Heart left ventricle (tissue), 16 donors: Measurements from ENCODE around the gene CPLANE2. TPM values are rescaled to one million over a fixed set of nuclear protein-coding genes. Genes with fewer than 3 reads are reported as not detected.

Experiments
- ATAC-seq, 4 donors: fragments of 200-7000 bp; cut with Tn5 transposase; one replicate each; pipeline ENCODE4 v1.9.1; 2020 to 2022; ENCODE audit warnings: moderate library complexity in 4 of 4, mild to moderate bottlenecking in 3 of 4, moderate number of reproducible peaks in 1 of 4
- DNase-seq, 5 donors: peaks; one replicate each; pipeline ENCODE4 v3.0.0-alpha.2; 2020
- H3K27ac ChIP-seq, 12 donors: fragments of 200-600 bp; sonication (generic) in 4 of 12; one replicate each; pipeline versions ENCODE4 v1.5.0 to v1.8.0; 2016 to 2022; ENCODE audit warnings: mild to moderate bottlenecking in 2 of 12
- H3K27me3 ChIP-seq, 9 donors: fragments of 200-600 bp; sonication (generic) in 2 of 9; one replicate each; pipeline versions ENCODE4 v1.5.1 to v1.8.0; 2016 to 2022; ENCODE audit warnings: mild to moderate bottlenecking in 3 of 9
- H3K36me3 ChIP-seq, 9 donors: fragments of 200-600 bp; sonication (generic) in 2 of 9; one replicate each; pipeline versions ENCODE4 v1.5.0 to v1.8.0; 2018 to 2022; ENCODE audit warnings: mild to moderate bottlenecking in 2 of 9
- H3K4me1 ChIP-seq, 12 donors: fragments of 200-600 bp; sonication (generic) in 4 of 12; one replicate each; pipeline versions ENCODE4 v1.5.0 to v1.8.0; 2016 to 2022; ENCODE audit warnings: mild to moderate bottlenecking in 3 of 12
- H3K4me3 ChIP-seq, 12 donors: fragments of 200-600 bp; sonication (generic) in 4 of 12; one replicate each; pipeline versions ENCODE4 v1.5.0 to v1.8.0; 2017 to 2022; ENCODE audit warnings: mild to moderate bottlenecking in 9 of 12, moderate library complexity in 4 of 12
- H3K9me3 ChIP-seq, 12 donors: fragments of 200-600 bp; sonication (generic) in 4 of 12; one replicate each; pipeline versions ENCODE4 v1.5.0 to v1.8.0; 2016 to 2022; ENCODE audit warnings: mild to moderate bottlenecking in 1 of 12
- CTCF ChIP-seq, 12 donors: fragments of 200-600 bp; sonication (generic) in 4 of 12; IDR thresholded peaks; one replicate each; pipeline versions ENCODE4 v1.5.0 to v1.8.0; 2018 to 2022; ENCODE audit warnings: antibody characterized with exemption in 12 of 12, mild to moderate bottlenecking in 5 of 12
- POLR2A ChIP-seq, 2 donors: fragments of 450-650 bp; IDR thresholded peaks; one replicate each; pipeline ENCODE4 v1.6.1; 2017; ENCODE audit warnings: antibody characterized with exemption in 2 of 2, mild to moderate bottlenecking in 2 of 2, moderate library complexity in 2 of 2
- WGBS, 4 donors: extraction: QIAGEN DNeasy Blood & Tissue Kit in 2 of 4; methylation state at CpG; one replicate each; pipeline versions ENCODE4 v1.1.5 to v1.1.7; 2013 to 2018; 5-methylcytosine and 5-hydroxymethylcytosine counted together
- intact Hi-C, 10 donors: fragments of 100-400 bp; cut with DNase I; formaldehyde crosslinking; loops; one replicate each; pipeline versions ENCODE4 v1.11.1 to v1.14.2; 2022
- polyA plus RNA-seq, 2 donors: library from polyadenylated mRNA; stranded (reverse); fragments of 200-250 nt; gene quantifications; one replicate each; pipeline ENCODE4 v1.2.3, GENCODE V29; 2013
- total RNA-seq, 9 donors: library from RNA; depleted of rRNA in 2 of 9; stranded (reverse); fragments of >200 nt in 2 of 9; fragmentation: NEBNext Ultra II Directional in 3 of 9; extraction: Animal tissue kit (Norgen Biotek cat#: 25700) in 3 of 9; gene quantifications; one replicate each; pipeline versions ENCODE4 v1.1.0 to v1.2.4, GENCODE V29; 2016 to 2023
- donor health status: ischemic (EF 13 %, LVEDD 7.1; RV severe dilation, severe dysfunction).
- donor health status: healthy with polysubstance abuse.
- donor health status: DM: no; HTN: yes; CAD: no.
- donor health status: DM: no; HTN: no; CAD: no.
- donor health status: ischemic (EF 25% LVEDD 6.9; RV normal size, moderate dysfunction).
- donor health status: ischemic (EF 25% LVEDD 5.7; RV mildly dilated, moderate dysfunction).
- donor health status: healthy.
- donor health status: DM: yes; HTN: yes; CAD: no.
- donor health status: ischemic (EF 35%, LVEDD 5.7; RV mildly dilated, moderate dysfunction).
- donor health status: nonischemic (EF 11% LVEDD 7.7; RV severe dilation, severe dysfunction).
- donor health status: DM: yes; HTN: yes; CAD: no.
- donor health status: PGD.
- donor health status: ischemic (EF 29% LVEDD 5.4; RV normal size, mild dysfunction).
- donor health status: nonischemic (EF 23%, LVEDD 6.1; RV moderate dilation, normal function).

The CPLANE2 gene
- total and polyA plus RNA-seq, 11 donors, result 3.6 to 9.9 (median 5.7) TPM

GRCh38 chr1:16279186-16279585 is 42.2 kb upstream of the CPLANE2 start:
- no peak overlapping the region for H3K27ac ChIP-seq
- ATAC-seq, result no peak

GRCh38 chr1:16276302-16277030 is 39.5 kb upstream of the CPLANE2 start:
- intact Hi-C loops, result no loop called here
- ATAC-seq (peak in 3 of 4 donors; percentile 48 to 60 (median 55)), DNase-seq (no peak)
- H3K4me3 ChIP-seq, result no peak overlapping the region
- H3K27ac ChIP-seq, result peak overlapping the region in 2 of 12 donors; percentile 47 to 49
- peaks cover 0 to 14% (median 0%) of the 10 kb centered on the region in 9 donors for H3K36me3 ChIP-seq
- peaks cover 0 to 24% (median 5%) of the 10 kb centered on the region in 12 donors for H3K4me1 ChIP-seq
- 84 to 89% (median 87%) methylated on average over 6 of the region's 6 CpGs for WGBS, 4 donors
- no peaks in the 10 kb centered on the region for H3K27me3 ChIP-seq
- no peaks in the 10 kb centered on the region for H3K9me3 ChIP-seq
- TF ChIP-seq CTCF (IDR thresholded peaks at IDR 0.05) (no peak), POLR2A (IDR thresholded peaks at IDR 0.05) (no peak)

More at GRCh38 chr1:16279186-16279585, 42.2 kb upstream of the CPLANE2 start:
- TF ChIP-seq POLR2A (IDR thresholded peaks at IDR 0.05) (no peak), CTCF (IDR thresholded peaks at IDR 0.05) (no peak)
- Histone ChIP-seq H3K4me1 (peaks cover 0 to 24% (median 5%) of the 10 kb centered on the region in 12 donors), H3K4me3 (no peak overlapping the region), H3K27me3 (no peaks in the 10 kb centered on the region), H3K9me3 (no peaks in the 10 kb centered on the region), H3K36me3 (peaks cover 0 to 15% (median 0%) of the 10 kb centered on the region in 9 donors)
- no peak for DNase-seq
- intact Hi-C loops, result no loop called here
- 62 to 78% (median 71%) methylated on average over 2 of the region's 2 CpGs for WGBS, 4 donors

GRCh38 chr1:16275591-16275990 is 38.6 kb upstream of the CPLANE2 start:
- DNase-seq, result no peak
- intact Hi-C loops, result no loop called here
- 83 to 96% (median 93%) methylated on average over 7 of the region's 7 CpGs for WGBS, 4 donors

More at GRCh38 chr1:16275591-16275990, 38.6 kb upstream of the CPLANE2 start:
- Histone ChIP-seq H3K9me3 (no peaks in the 10 kb centered on the region), H3K27me3 (no peaks in the 10 kb centered on the region), H3K27ac (peak overlapping the region in 2 of 12 donors; percentile 47 to 49), H3K4me3 (no peak overlapping the region), H3K36me3 (peaks cover 0 to 12% (median 0%) of the 10 kb centered on the region in 9 donors), H3K4me1 (peaks cover 0 to 28% (median 5%) of the 10 kb centered on the region in 12 donors)
- ATAC-seq, result no peak
- TF ChIP-seq CTCF (IDR thresholded peaks at IDR 0.05) (no peak), POLR2A (IDR thresholded peaks at IDR 0.05) (no peak)
